Left ventricle myocardium inferior (tissue), 1 donor: Measurements from ENCODE around the gene FOXO3. TPM values are rescaled to one million over a fixed set of nuclear protein-coding genes. Genes with fewer than 3 reads are reported as not detected.
"Not testable (repeated sequence)": the region's sequence is repeated elsewhere in the genome, so short reads cannot be mapped to it uniquely, and the experiment has no call there.

ENCODE experiments used
- DNase-seq: peaks from one replicate; pipeline ENCODE4 v3.0.0-alpha.2; 2020
- H3K27ac ChIP-seq: fragments of 200-600 bp; replicated peaks from 2 replicates; pipeline ENCODE4 v1.8.0; 2021
- H3K27me3 ChIP-seq: fragments of 200-600 bp; 2 replicates; pipeline ENCODE4 v1.8.0; 2021; ENCODE audit warnings: low read depth
- H3K36me3 ChIP-seq: fragments of 200-600 bp; 2 replicates; pipeline ENCODE4 v1.8.0; 2021
- H3K4me1 ChIP-seq: fragments of 200-600 bp; 2 replicates; pipeline ENCODE4 v1.8.0; 2021
- H3K4me3 ChIP-seq: fragments of 200-600 bp; 2 replicates; pipeline ENCODE4 v1.8.0; 2021; ENCODE audit warnings: mild to moderate bottlenecking, moderate library complexity
- H3K9me3 ChIP-seq: fragments of 200-600 bp; replicated peaks from 2 replicates; pipeline ENCODE4 v1.8.0; 2021
- intact Hi-C: fragments of 100-400 bp; cut with micrococcal nuclease; formaldehyde crosslinking; loops from one replicate; pipeline ENCODE4 v1.11.0; 2022
- total RNA-seq: library from RNA; stranded (reverse); fragmentation: NEBNext Ultra II Directional; extraction: Animal tissue kit (Norgen Biotek cat#: 25700); gene quantifications from one replicate; pipeline ENCODE4 v1.2.1, GENCODE V29; 2021
- TF ChIP-seq, protein P1 (sequence below): fragments of 200-600 bp; IDR thresholded peaks from 2 replicates; pipeline ENCODE4 v1.8.0; 2021; ENCODE audit warnings: antibody characterized with exemption, mild to moderate bottlenecking, borderline replicate concordance
- donor health status: DM: no; HTN: yes; CAD: no; lungs with severe emphysema.

The FOXO3 gene
- total RNA-seq, 1 donor from 2014 or later: 34.8 TPM

DNA sequence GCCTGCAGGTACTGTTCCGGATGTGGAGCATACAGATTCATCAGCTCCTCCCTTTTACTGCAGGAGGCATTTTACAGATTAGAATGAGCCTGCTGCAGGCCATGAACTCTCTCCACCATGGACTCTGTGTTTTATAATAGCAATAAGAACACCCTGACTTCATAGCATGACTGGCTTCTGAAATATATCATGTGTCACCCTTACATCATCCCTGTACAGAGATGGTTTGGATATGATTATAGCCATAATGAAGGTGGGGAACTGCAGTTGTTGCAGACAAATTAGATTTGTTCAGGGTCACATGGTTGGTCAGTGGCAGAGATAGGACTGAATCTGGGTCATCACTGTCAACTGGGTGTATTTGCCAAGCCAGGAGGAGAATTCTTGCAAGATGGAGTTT, 100.7 kb downstream of the FOXO3 start:
- Histone ChIP-seq H3K36me3 (peaks cover 20% of the 10 kb centered on the region), H3K9me3 (no peaks in the 10 kb centered on the region), H3K27ac (peak overlapping the region; percentile 64), H3K4me3 (no peak overlapping the region), H3K4me1 (peaks cover 81% of the 10 kb centered on the region), H3K27me3 (no peaks in the 10 kb centered on the region)
- DNase-seq: no peak
- TF ChIP-seq, protein P1, sequence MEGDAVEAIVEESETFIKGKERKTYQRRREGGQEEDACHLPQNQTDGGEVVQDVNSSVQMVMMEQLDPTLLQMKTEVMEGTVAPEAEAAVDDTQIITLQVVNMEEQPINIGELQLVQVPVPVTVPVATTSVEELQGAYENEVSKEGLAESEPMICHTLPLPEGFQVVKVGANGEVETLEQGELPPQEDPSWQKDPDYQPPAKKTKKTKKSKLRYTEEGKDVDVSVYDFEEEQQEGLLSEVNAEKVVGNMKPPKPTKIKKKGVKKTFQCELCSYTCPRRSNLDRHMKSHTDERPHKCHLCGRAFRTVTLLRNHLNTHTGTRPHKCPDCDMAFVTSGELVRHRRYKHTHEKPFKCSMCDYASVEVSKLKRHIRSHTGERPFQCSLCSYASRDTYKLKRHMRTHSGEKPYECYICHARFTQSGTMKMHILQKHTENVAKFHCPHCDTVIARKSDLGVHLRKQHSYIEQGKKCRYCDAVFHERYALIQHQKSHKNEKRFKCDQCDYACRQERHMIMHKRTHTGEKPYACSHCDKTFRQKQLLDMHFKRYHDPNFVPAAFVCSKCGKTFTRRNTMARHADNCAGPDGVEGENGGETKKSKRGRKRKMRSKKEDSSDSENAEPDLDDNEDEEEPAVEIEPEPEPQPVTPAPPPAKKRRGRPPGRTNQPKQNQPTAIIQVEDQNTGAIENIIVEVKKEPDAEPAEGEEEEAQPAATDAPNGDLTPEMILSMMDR: no peak
- intact Hi-C loops: no loop called here

DNA sequence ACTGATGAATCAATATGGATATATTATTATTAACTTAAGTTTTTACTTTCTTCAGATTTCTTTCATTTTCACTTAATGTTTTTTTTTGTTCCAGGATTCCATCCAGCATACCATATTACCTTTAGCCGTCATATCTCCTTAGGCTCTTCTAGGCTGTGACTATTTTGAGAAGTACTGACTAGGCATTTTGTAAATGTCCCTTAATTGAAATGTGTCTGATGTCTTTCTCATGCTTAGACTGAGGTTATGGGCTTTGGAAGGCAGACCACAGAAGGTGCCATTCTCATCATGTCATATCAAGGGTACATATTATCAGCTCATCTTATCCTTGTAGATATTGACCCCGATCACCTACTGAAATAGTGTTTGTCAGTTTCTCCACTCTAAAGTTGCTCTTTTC, 101.3 kb downstream of the FOXO3 start:
- intact Hi-C loops: no loop called here
- Histone ChIP-seq H3K9me3 (no peaks in the 10 kb centered on the region), H3K27me3 (no peaks in the 10 kb centered on the region), H3K4me3 (no peak overlapping the region), H3K27ac (peak overlapping the region; percentile 64), H3K36me3 (peaks cover 20% of the 10 kb centered on the region), H3K4me1 (peaks cover 81% of the 10 kb centered on the region)
- DNase-seq: no peak
- TF ChIP-seq, protein P1: no peak

DNA sequence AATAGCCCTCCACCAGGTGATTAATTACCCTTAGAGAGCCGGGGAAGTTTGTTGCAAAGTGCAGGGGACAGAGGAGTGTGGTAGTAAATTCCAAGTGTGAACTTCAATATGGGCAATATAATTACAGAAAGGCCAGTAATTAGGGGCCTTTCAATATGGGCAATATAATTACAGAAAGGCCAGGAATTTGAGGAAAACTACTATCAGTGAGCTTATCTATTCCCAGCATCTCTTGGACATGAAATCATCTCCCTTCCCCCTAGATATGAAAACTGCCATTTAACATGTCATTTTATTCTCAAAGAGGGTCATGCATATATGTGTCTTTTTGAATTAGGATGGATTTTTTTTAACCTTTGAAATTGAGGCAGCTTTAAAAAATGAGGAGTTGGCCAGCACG, 102.0 kb downstream of the FOXO3 start:
- DNase-seq: no peak
- Histone ChIP-seq H3K4me1 (peaks cover 83% of the 10 kb centered on the region), H3K4me3 (no peak overlapping the region), H3K9me3 (no peaks in the 10 kb centered on the region), H3K36me3 (peaks cover 20% of the 10 kb centered on the region), H3K27me3 (no peaks in the 10 kb centered on the region), H3K27ac (peak overlapping the region; percentile 64)
- intact Hi-C loops: no loop called here
- TF ChIP-seq, protein P1: no peak

DNA sequence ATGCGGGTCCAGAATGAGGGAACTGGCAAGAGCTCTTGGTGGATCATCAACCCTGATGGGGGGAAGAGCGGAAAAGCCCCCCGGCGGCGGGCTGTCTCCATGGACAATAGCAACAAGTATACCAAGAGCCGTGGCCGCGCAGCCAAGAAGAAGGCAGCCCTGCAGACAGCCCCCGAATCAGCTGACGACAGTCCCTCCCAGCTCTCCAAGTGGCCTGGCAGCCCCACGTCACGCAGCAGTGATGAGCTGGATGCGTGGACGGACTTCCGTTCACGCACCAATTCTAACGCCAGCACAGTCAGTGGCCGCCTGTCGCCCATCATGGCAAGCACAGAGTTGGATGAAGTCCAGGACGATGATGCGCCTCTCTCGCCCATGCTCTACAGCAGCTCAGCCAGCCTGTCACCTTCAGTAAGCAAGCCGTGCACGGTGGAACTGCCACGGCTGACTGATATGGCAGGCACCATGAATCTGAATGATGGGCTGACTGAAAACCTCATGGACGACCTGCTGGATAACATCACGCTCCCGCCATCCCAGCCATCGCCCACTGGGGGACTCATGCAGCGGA, 102.9 kb downstream of the FOXO3 start:
- H3K27ac ChIP-seq, H3K4me3 ChIP-seq, H3K27me3 ChIP-seq, H3K9me3 ChIP-seq, DNase-seq, intact Hi-C loops: not testable (repeated sequence)
- H3K36me3 ChIP-seq: peaks cover 27% of the 10 kb centered on the region
- peaks cover 83% of the 10 kb centered on the region for H3K4me1 ChIP-seq

DNA sequence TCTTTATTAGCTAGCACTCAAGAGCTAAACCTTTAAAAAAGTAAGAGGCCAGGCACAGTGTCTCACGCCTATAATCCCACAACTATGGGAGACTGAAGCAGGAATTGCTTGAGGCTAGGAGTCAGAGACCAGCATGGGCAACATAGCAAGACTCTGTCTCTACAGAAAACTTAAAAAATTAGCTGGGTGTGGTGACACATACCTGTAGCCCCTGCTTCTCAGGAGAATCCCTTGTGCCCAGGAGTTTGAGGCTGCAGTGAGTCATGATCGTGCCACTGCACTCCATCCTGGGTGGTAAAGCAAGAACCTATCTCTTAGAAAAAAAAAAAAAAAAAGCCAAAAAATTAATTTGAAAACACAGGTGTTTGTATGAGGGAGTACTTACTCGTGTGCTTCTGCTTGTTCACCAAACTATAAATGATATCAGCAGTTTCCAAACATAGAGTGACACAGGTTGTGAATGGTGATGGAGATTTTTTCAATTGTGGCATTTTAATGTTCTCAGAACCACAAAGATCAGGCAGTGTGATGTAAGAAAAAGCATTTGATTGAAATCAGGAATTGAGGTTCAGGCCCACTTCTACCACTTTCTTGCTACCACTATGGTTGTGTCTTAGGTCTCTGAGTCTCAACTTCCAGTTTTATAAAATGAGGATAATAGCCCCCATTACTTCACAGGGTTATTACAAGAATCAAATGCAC, 104.9 kb downstream of the FOXO3 start:
- H3K4me1 ChIP-seq: peaks cover 84% of the 10 kb centered on the region
- DNase-seq: no peak
- no peaks in the 10 kb centered on the region for H3K9me3 ChIP-seq
- H3K36me3 ChIP-seq: peaks cover 28% of the 10 kb centered on the region
- no peaks in the 10 kb centered on the region for H3K27me3 ChIP-seq
- intact Hi-C loops: no loop called here
- H3K4me3 ChIP-seq: no peak overlapping the region
- no peak overlapping the region for H3K27ac ChIP-seq
- TF ChIP-seq, protein P1: no peak

DNA sequence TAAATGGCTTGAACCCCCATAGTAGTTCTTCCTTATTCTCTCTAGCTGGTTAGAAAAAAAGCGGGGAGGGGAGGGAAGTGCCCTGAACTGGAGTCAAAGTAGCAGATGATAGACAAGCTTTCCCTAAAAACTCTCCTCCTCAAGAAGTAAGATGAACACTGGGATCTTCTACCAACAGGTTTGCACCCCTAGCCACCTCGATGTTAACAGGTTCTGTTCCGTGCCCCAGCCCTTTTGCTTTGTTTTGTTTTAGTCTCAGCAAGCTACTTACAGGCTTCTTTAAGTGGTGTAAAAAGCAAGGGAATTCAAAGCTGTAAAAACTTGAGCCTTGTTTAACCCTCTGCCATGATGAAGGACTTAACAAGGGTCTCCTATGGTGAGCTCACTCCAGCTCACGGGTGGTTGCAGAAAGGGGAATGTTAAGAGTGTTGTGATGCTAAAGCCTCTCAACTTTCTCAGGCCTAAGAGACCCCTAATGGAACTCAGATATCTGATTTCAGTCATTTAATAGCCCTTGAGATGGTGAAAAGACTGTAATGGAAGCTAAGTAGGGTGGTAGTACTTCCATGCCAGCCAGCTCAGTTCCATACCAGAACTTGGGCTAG, 106.0 kb downstream of the FOXO3 start:
- TF ChIP-seq, protein P1: no peak
- Histone ChIP-seq H3K4me1 (peaks cover 84% of the 10 kb centered on the region), H3K4me3 (no peak overlapping the region), H3K36me3 (peaks cover 28% of the 10 kb centered on the region), H3K27ac (no peak overlapping the region), H3K9me3 (no peaks in the 10 kb centered on the region), H3K27me3 (no peaks in the 10 kb centered on the region)
- no peak for DNase-seq
- intact Hi-C loops: no loop called here
